ENCODE results near the gene DTWD2. TPM values are rescaled to one million over a fixed set of nuclear protein-coding genes. Genes with fewer than 3 reads are reported as not detected.

DTWD2 gene
- total and polyA plus RNA-seq, 2 of the 4 experiments (the other 2 are of a cell fraction), result 1.2 to 1.8 TPM

DNA sequence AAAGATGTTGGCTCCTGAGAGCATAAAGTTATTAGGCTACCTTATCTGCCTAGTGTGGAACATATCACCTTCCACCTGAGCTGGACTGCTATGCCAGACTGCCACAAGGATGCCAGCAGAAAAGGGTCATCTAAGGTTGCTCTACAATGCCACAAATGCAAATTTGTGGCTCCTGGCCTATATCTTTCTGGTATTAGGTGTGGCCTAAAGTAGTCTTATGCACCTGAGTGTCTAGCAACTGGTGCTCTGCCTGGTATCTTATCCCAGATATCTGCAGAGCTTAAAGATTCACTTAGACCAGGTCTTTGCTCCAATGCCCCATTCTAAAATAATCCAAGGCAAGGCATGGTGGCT lies 34.7 kb downstream of the DTWD2 start:
- H2AK9ac ChIP-seq (replicated peaks; ENCODE audit: low read depth, low read length, poor library complexity), result no peak overlapping the region
- no peak overlapping the region for H4K5ac ChIP-seq (ENCODE audit: low read depth, low read length)
- H3K23ac ChIP-seq (ENCODE audit: low read depth, low read length), result no peak overlapping the region
- ChIA-PET CTCF (no interaction called here), POLR2A (ENCODE audit: unreplicated experiment) (no interaction called here)
- H3K9me3 ChIP-seq (ENCODE audit: control insufficient read depth, insufficient read depth, low read length), result no peaks in the 10 kb centered on the region
- H3K4me2 ChIP-seq (ENCODE audit: low read depth, low read length), result no peak overlapping the region
- no peaks in the 10 kb centered on the region for H3K36me3 ChIP-seq (ENCODE audit: control insufficient read depth, insufficient read depth, low read length)
- in situ Hi-C loops (cut with MboI; ENCODE audit: low sequenced_read_pairs) (no loop called here), dilution Hi-C loops (cut with HindIII; ENCODE audit: low sequenced_read_pairs, unreplicated experiment) (no loop called here), intact Hi-C loops (cut with micrococcal nuclease) (loop anchor here (10.0 kb wide), 1 partner anchor 339 kb away; no protein-coding TSS in a partner anchor)
- TF ChIP-seq CHD1 (IDR thresholded peaks at IDR 0.05; ENCODE audit: low read depth, low read length) (no peak), FOS (IDR thresholded peaks at IDR 0.05; ENCODE audit: low read depth, low read length) (no peak), MXI1 (IDR thresholded peaks at IDR 0.05; ENCODE audit: borderline replicate concordance, low read depth, low read length) (no peak), RFX5 (IDR thresholded peaks at IDR 0.05; ENCODE audit: low read depth, low read length) (no peak), BHLHE40 (IDR thresholded peaks at IDR 0.05; ENCODE audit: low read depth, low read length) (no peak), NFE2L2 (IDR thresholded peaks at IDR 0.05; ENCODE audit: low read depth, low read length) (no peak), RAD21 (IDR thresholded peaks at IDR 0.05; ENCODE audit: low read length) (no peak), CEBPB (IDR thresholded peaks at IDR 0.05; ENCODE audit: low read depth, low read length) (no peak), POLR2A (IDR thresholded peaks at IDR 0.05; ENCODE audit: low read depth, low read length) (no peak), MAZ (IDR thresholded peaks at IDR 0.05; ENCODE audit: borderline replicate concordance, low read depth, low read length) (no peak), MAFK (IDR thresholded peaks at IDR 0.05; ENCODE audit: low read depth, low read length) (no peak), SMC3 (IDR thresholded peaks at IDR 0.05; ENCODE audit: low read depth, low read length) (no peak), RCOR1 (IDR thresholded peaks at IDR 0.05; ENCODE audit: insufficient replicate concordance, low read length) (no peak)
- TF ChIP-seq, protein P1, sequence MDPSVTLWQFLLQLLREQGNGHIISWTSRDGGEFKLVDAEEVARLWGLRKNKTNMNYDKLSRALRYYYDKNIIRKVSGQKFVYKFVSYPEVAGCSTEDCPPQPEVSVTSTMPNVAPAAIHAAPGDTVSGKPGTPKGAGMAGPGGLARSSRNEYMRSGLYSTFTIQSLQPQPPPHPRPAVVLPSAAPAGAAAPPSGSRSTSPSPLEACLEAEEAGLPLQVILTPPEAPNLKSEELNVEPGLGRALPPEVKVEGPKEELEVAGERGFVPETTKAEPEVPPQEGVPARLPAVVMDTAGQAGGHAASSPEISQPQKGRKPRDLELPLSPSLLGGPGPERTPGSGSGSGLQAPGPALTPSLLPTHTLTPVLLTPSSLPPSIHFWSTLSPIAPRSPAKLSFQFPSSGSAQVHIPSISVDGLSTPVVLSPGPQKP (IDR thresholded peaks at IDR 0.05; ENCODE audit: borderline replicate concordance, low read depth, low read length), result no peak
- TF ChIP-seq, protein P2, sequence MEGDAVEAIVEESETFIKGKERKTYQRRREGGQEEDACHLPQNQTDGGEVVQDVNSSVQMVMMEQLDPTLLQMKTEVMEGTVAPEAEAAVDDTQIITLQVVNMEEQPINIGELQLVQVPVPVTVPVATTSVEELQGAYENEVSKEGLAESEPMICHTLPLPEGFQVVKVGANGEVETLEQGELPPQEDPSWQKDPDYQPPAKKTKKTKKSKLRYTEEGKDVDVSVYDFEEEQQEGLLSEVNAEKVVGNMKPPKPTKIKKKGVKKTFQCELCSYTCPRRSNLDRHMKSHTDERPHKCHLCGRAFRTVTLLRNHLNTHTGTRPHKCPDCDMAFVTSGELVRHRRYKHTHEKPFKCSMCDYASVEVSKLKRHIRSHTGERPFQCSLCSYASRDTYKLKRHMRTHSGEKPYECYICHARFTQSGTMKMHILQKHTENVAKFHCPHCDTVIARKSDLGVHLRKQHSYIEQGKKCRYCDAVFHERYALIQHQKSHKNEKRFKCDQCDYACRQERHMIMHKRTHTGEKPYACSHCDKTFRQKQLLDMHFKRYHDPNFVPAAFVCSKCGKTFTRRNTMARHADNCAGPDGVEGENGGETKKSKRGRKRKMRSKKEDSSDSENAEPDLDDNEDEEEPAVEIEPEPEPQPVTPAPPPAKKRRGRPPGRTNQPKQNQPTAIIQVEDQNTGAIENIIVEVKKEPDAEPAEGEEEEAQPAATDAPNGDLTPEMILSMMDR (conservative IDR thresholded peaks at IDR 0.05; ENCODE audit: low read depth, low read length), result no peak
- TF ChIP-seq, protein P3, sequence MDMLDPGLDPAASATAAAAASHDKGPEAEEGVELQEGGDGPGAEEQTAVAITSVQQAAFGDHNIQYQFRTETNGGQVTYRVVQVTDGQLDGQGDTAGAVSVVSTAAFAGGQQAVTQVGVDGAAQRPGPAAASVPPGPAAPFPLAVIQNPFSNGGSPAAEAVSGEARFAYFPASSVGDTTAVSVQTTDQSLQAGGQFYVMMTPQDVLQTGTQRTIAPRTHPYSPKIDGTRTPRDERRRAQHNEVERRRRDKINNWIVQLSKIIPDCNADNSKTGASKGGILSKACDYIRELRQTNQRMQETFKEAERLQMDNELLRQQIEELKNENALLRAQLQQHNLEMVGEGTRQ (IDR thresholded peaks at IDR 0.05; ENCODE audit: low read depth, low read length), result no peak
- no peaks in the 10 kb centered on the region for H3K4me1 ChIP-seq (ENCODE audit: control insufficient read depth, insufficient read depth, low read length)
- no peak overlapping the region for H2BK5ac ChIP-seq (ENCODE audit: low read depth, low read length, poor library complexity, severe bottlenecking)
- no TSS peak for BruUV-seq (replicated peaks)
- H3K4ac ChIP-seq (ENCODE audit: low read depth, low read length), result no peak overlapping the region
- H2AK5ac ChIP-seq (ENCODE audit: low read depth, low read length), result no peak overlapping the region
- H3K56ac ChIP-seq (ENCODE audit: extremely low read depth, insufficient read depth, low read length), result no peak overlapping the region
- no peak overlapping the region for H3K14ac ChIP-seq (replicated peaks; ENCODE audit: low read depth, low read length)
- H4K20me1 ChIP-seq (ENCODE audit: insufficient read depth, low read length), result no peaks in the 10 kb centered on the region
- no peak overlapping the region for H3K18ac ChIP-seq (ENCODE audit: low read depth, low read length)
- DNase-seq (no peak), ATAC-seq (ENCODE audit: low read depth) (no peak)
- H2BK20ac ChIP-seq (ENCODE audit: low read depth, low read length), result no peak overlapping the region
- H2BK15ac ChIP-seq (ENCODE audit: low read depth, low read length), result no peak overlapping the region
- H3K9me1 ChIP-seq (ENCODE audit: insufficient read depth, low read length), result no peaks in the 10 kb centered on the region
- H4K91ac ChIP-seq (ENCODE audit: insufficient read depth, low read depth, low read length), result no peak overlapping the region
- H3K27ac ChIP-seq (ENCODE audit: insufficient read depth, low read length), result no peak overlapping the region
- H4K8ac ChIP-seq (ENCODE audit: low read depth in 2 of 2, low read length in 2 of 2), result no peak overlapping the region
- H3K27me3 ChIP-seq (ENCODE audit: control insufficient read depth, insufficient read depth, low read length), result no peaks in the 10 kb centered on the region
- H3K4me3 ChIP-seq (ENCODE audit: insufficient read depth, low read depth, low read length), result no peak overlapping the region
- H3K79me1 ChIP-seq (ENCODE audit: low read depth in 1 of 2, low read length in 2 of 2), result no peaks in the 10 kb centered on the region
- no peak overlapping the region for H3K9ac ChIP-seq (ENCODE audit: low read depth, low read length)
- no peak overlapping the region for H2AFZ ChIP-seq (replicated peaks; ENCODE audit: low read length, poor library complexity)
- H2BK120ac ChIP-seq (ENCODE audit: low read depth, low read length), result no peak overlapping the region
